ENCODE results near the gene ZSCAN18.

Gene ZSCAN18

GRCh38 chr19:58095328-58095727, 2.7 kb downstream of the ZSCAN18 start:
- DNase-seq (ENCODE audit: low spot score) = no peak
- TF ChIP-seq CTCF (IDR thresholded peaks at IDR 0.05; ENCODE audit: extremely low read depth, missing control alignments) = no peak

GRCh38 chr19:58093071-58093470, 5.0 kb downstream of the ZSCAN18 start:
- no peak for DNase-seq (ENCODE audit: low spot score)
- TF ChIP-seq CTCF (IDR thresholded peaks at IDR 0.05; ENCODE audit: extremely low read depth, missing control alignments) = no peak

- TF ChIP-seq CTCF (IDR thresholded peaks at IDR 0.05; ENCODE audit: extremely low read depth, missing control alignments) = no peak
- DNase-seq (ENCODE audit: low spot score) = no peak
Observed at GRCh38 chr19:58091251-58091995, 6.6 kb downstream of the ZSCAN18 start.

GRCh38 chr19:58089846-58090245, 8.2 kb downstream of the ZSCAN18 start:
- DNase-seq (ENCODE audit: low spot score) = no peak
- TF ChIP-seq CTCF (IDR thresholded peaks at IDR 0.05; ENCODE audit: extremely low read depth, missing control alignments) = no peak

GRCh38 chr19:58088521-58089052, 9.4 kb downstream of the ZSCAN18 start:
- no peak for DNase-seq (ENCODE audit: low spot score)
- no peak for TF ChIP-seq CTCF (IDR thresholded peaks at IDR 0.05; ENCODE audit: extremely low read depth, missing control alignments)

GRCh38 chr19:58086825-58087710, 11.0 kb downstream of the ZSCAN18 start:
- no peak for TF ChIP-seq CTCF (IDR thresholded peaks at IDR 0.05; ENCODE audit: extremely low read depth, missing control alignments)
- DNase-seq (ENCODE audit: low spot score) = no peak

- TF ChIP-seq CTCF (IDR thresholded peaks at IDR 0.05; ENCODE audit: extremely low read depth, missing control alignments) = no peak
- DNase-seq (ENCODE audit: low spot score) = no peak
Observed at GRCh38 chr19:58085348-58085875, 12.6 kb downstream of the ZSCAN18 start.
